Left colon (tissue), 2 donors: ENCODE results near the gene MANF. TPM values are rescaled to one million over a fixed set of nuclear protein-coding genes. Genes with fewer than 3 reads are reported as not detected.

Experiments used
- ATAC-seq: fragments of 200-7000 bp; cut with Tn5 transposase; one replicate; pipeline ENCODE4 v1.9.1; 2020; ENCODE audit warnings: mild to moderate bottlenecking, moderate library complexity
- DNase-seq, 2 donors: peaks; one replicate each; pipeline ENCODE4 v3.0.0-alpha.2; 2020
- intact Hi-C, 2 donors: fragments of 100-400 bp; cut with DNase I in 1 of 2; cut with micrococcal nuclease in 1 of 2; formaldehyde crosslinking; loops; one replicate each; pipeline versions ENCODE4 v1.11.2 to v1.14.0; 2022; cut with DNase I, micrococcal nuclease
- total RNA-seq, 2 donors: library from RNA; stranded (reverse); fragmentation: NEBNext Ultra II Directional; extraction: Animal tissue kit (Norgen Biotek cat#: 25700); gene quantifications; one replicate each; pipeline ENCODE4 v1.2.1, GENCODE V29; 2021
- donor health status: DM: no; HTN: no; CAD: no.
- donor health status: DM: yes; HTN: yes; CAD: no.

MANF gene
- total RNA-seq, 2 donors from 2014 or later = 62.7 to 83.4 TPM

GRCh38 chr3:51398595-51399310 lies 13.7 kb downstream of the MANF start:
- no peak for ATAC-seq
- no peak for DNase-seq
- intact Hi-C loops = no loop called here

- intact Hi-C loops = no loop called here
- DNase-seq (no peak), ATAC-seq (peak; percentile 95)
Measured at GRCh38 chr3:51400166-51400565, 15.1 kb downstream of the MANF start.

GRCh38 chr3:51401735-51402134 lies 16.6 kb downstream of the MANF start:
- intact Hi-C loops = no loop called here
- no peak for ATAC-seq

GRCh38 chr3:51403675-51404074 lies 18.6 kb downstream of the MANF start:
- no peak for DNase-seq
- intact Hi-C loops = no loop called here

More at GRCh38 chr3:51401735-51402134, 16.6 kb downstream of the MANF start:
- DNase-seq = no peak

GRCh38 chr3:51408021-51408420 lies 22.9 kb downstream of the MANF start:
- intact Hi-C loops = no loop called here
- peak; percentile 36 for ATAC-seq
- no peak for DNase-seq

More at GRCh38 chr3:51403675-51404074, 18.6 kb downstream of the MANF start:
- no peak for ATAC-seq

GRCh38 chr3:51408813-51409212 lies 23.7 kb downstream of the MANF start:
- peak; percentile 67 for ATAC-seq
- intact Hi-C loops = no loop called here
- no peak for DNase-seq

GRCh38 chr3:51422211-51422610 lies 37.1 kb downstream of the MANF start:
- ATAC-seq (no peak), DNase-seq (no peak)
- intact Hi-C loops = no loop called here

- ATAC-seq = no peak
- intact Hi-C loops = no loop called here
- DNase-seq = no peak
Measured at GRCh38 chr3:51426921-51427320, 41.8 kb downstream of the MANF start.

- intact Hi-C loops = no loop called here
- ATAC-seq (no peak), DNase-seq (no peak)
Measured at GRCh38 chr3:51429138-51429537, 44.0 kb downstream of the MANF start.

- no peak for DNase-seq
- ATAC-seq = no peak
- intact Hi-C loops = no loop called here
Measured at GRCh38 chr3:51434110-51434509, 49.0 kb downstream of the MANF start.

GRCh38 chr3:51434746-51435327 lies 49.7 kb downstream of the MANF start:
- intact Hi-C loops = no loop called here
- DNase-seq (peak; percentile 42 to 48), ATAC-seq (peak; percentile 97)

- DNase-seq (no peak), ATAC-seq (peak; percentile 53)
- intact Hi-C loops = no loop called here
Measured at GRCh38 chr3:51436998-51437639, 52.0 kb downstream of the MANF start.

Other genes starting within 250 kb of the MANF start
- 10 to 100 TPM; 32.0 to 33.4 TPM for gene RBM15B, start 6.0 kb downstream of the MANF start, total RNA-seq
- gene DCAF1, start 114.7 kb downstream of the MANF start, total RNA-seq = 10 to 100 TPM; 16.0 to 22.6 TPM
- gene RAD54L2, start 153.4 kb downstream of the MANF start, total RNA-seq = 10 to 100 TPM; 13.9 to 16.9 TPM